ENCODE measurements around the gene HOXB3.

Gene HOXB3

GRCh38 chr17:48612456-48612853 lies 22.4 kb upstream of the HOXB3 start:
- no peak for DNase-seq

- DNase-seq: no peak
These were observed 21.8 kb upstream of the HOXB3 start for GRCh38 chr17:48611681-48612455.

GRCh38 chr17:48611213-48611612 lies 21.2 kb upstream of the HOXB3 start:
- no peak for DNase-seq

GRCh38 chr17:48610282-48611211 lies 20.5 kb upstream of the HOXB3 start, which contains the start of gene HOXB7:
TSS of gene HOXB7 (minus strand) at chr17:48611017. CDS start at chr17:48610918, 99 bp downstream.
- peak; percentile 75 for DNase-seq

GRCh38 chr17:48609759-48610281 lies 19.8 kb upstream of the HOXB3 start:
- DNase-seq: no peak

GRCh38 chr17:48609033-48609432 lies 19.0 kb upstream of the HOXB3 start:
- DNase-seq: no peak

- DNase-seq: no peak
These were observed 18.4 kb upstream of the HOXB3 start for GRCh38 chr17:48608494-48608834.

GRCh38 chr17:48606892-48607614 lies 17.0 kb upstream of the HOXB3 start:
- DNase-seq: no peak

- DNase-seq: no peak
These were observed 16.2 kb upstream of the HOXB3 start for GRCh38 chr17:48605991-48606891.

- no peak for DNase-seq
These were observed 15.4 kb upstream of the HOXB3 start for GRCh38 chr17:48605409-48605919.

GRCh38 chr17:48604770-48605329 lies 14.8 kb upstream of the HOXB3 start, which contains the start of gene HOXB6:
TSS of gene HOXB6 (minus strand) at chr17:48604986. CDS start at chr17:48598150, 6,836 bp downstream.
- no peak for DNase-seq

GRCh38 chr17:48603959-48604769 lies 14.1 kb upstream of the HOXB3 start:
- DNase-seq: no peak

GRCh38 chr17:48601539-48602425 lies 11.7 kb upstream of the HOXB3 start:
- no peak for DNase-seq

GRCh38 chr17:48601207-48601538 lies 11.1 kb upstream of the HOXB3 start:
- DNase-seq: no peak

- DNase-seq: no peak
These were observed 10.4 kb upstream of the HOXB3 start for GRCh38 chr17:48600244-48601098.

GRCh38 chr17:48599354-48599753 lies 9.3 kb upstream of the HOXB3 start:
- no peak for DNase-seq

- no peak for DNase-seq
These were observed 8.7 kb upstream of the HOXB3 start for GRCh38 chr17:48598736-48599135.

All from right hindlimb (tissue), 1 donor.